SK-N-MC (cell line): ENCODE data around the gene CNRIP1.

Experiments
- EZH2 ChIP-seq: fragments of 200-600 bp; sonication (generic); IDR thresholded peaks from one replicate; pipeline ENCODE4 v1.6.1; 2017; ENCODE audit warnings: antibody characterized with exemption
- POLR2AphosphoS5 ChIP-seq: IDR thresholded peaks from 2 replicates; pipeline ENCODE4 v1.6.1; 2012; ENCODE audit warnings: mild to moderate bottlenecking, low read depth, low read length, borderline replicate concordance

DNA sequence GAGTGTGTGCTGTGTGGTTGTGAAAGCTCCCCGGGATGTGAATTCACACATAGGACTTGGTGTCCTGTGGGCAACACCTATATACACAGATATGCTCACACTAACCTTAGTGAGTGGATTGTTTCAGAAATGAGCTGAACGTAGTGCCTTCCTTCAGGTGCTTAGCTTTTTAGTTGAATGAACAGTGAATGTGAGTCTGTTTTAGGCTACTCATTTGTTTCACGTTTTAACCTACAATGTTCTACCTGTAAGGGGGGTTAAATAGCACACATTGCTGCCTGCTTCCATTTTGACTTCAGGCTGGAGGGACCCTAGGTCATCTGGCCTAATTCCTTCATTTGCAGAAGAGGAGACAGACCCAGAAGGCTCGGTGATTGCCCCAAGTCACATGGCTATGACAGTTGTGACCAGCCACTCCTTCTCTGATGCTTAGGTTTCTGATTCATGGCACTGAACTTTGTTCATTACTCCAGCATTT lies 46.4 kb upstream of the CNRIP1 start:
- TF ChIP-seq EZH2, result no peak
- TF ChIP-seq POLR2AphosphoS5, result no peak
